Measurements from ENCODE around the gene HJURP. TPM values are rescaled to one million over a fixed set of nuclear protein-coding genes. Genes with fewer than 3 reads are reported as not detected.
A peak's percentile ranks its signal among the peaks of the same experiment; 100 is the strongest.
"Not testable (repeated sequence)": the region's sequence is repeated elsewhere in the genome, so short reads cannot be mapped to it uniquely, and the experiment has no call there.

HJURP gene
- total RNA-seq, 1 experiment from 2014 or later, result 109 TPM

DNA sequence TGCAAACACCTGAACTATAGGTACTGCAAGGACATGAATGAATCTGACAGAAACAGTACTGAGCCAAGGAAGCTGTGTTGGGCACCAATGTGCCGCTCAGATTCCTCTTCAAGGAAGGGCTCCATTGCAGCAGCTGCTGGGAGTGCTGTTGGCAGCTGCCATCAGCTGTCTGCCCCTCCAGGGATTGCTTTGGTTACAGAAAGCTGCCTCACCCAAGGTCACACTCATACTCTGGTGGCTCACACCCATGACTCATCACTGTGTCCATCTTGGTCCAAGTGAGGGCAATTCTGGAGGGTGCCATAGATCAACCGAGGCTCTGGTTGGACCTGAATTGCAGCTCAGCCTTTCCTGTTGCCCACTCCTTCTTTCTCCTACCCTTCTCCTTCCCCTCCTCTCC, 38.5 kb upstream of the HJURP start:
- Histone ChIP-seq H3K9me2 (ENCODE audit: insufficient read depth) (no peaks in the 10 kb centered on the region; the same call in none of the 2 replicates), H3K36me3 (ENCODE audit: low read depth) (no peaks in the 10 kb centered on the region), H3K27me3 (ENCODE audit: insufficient read depth, low read depth) (peaks cover 7% of the 10 kb centered on the region; the same call in 1 of the 2 replicates), H3K79me2 (ENCODE audit: low read depth) (no peaks in the 10 kb centered on the region), H3K4me3 (no peak overlapping the region), H3K4me1 (replicated peaks; ENCODE audit: insufficient read depth) (no peaks in the 10 kb centered on the region), H3K9me3 (ENCODE audit: insufficient read depth, low read depth) (no peaks in the 10 kb centered on the region), H2AFZ (no peak overlapping the region), H3K27ac (no peak overlapping the region), H3K4me2 (no peak overlapping the region), H4K20me1 (ENCODE audit: insufficient read depth) (no peaks in the 10 kb centered on the region), H3F3A (ENCODE audit: insufficient read depth, low read depth) (no peaks in the 10 kb centered on the region)
- peak in 1 of 2 experiments; percentile 27 for DNase-seq
- intact Hi-C loops (cut with micrococcal nuclease; ENCODE audit: unreplicated experiment), result no loop called here
- ChIA-PET CTCF (no interaction called here), POLR2A (ENCODE audit: unreplicated experiment) (interaction anchor here (0.6 to 0.7 kb wide), 2 partner anchors 1076 to 1497 kb away, joined by 3 read pairs; no protein-coding TSS in a partner anchor)
- no peak for TF ChIP-seq EZH2 (IDR thresholded peaks at IDR 0.05; ENCODE audit: low read depth)
- TF ChIP-seq, protein P1, sequence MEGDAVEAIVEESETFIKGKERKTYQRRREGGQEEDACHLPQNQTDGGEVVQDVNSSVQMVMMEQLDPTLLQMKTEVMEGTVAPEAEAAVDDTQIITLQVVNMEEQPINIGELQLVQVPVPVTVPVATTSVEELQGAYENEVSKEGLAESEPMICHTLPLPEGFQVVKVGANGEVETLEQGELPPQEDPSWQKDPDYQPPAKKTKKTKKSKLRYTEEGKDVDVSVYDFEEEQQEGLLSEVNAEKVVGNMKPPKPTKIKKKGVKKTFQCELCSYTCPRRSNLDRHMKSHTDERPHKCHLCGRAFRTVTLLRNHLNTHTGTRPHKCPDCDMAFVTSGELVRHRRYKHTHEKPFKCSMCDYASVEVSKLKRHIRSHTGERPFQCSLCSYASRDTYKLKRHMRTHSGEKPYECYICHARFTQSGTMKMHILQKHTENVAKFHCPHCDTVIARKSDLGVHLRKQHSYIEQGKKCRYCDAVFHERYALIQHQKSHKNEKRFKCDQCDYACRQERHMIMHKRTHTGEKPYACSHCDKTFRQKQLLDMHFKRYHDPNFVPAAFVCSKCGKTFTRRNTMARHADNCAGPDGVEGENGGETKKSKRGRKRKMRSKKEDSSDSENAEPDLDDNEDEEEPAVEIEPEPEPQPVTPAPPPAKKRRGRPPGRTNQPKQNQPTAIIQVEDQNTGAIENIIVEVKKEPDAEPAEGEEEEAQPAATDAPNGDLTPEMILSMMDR (conservative IDR thresholded peaks at IDR 0.05), result no peak
- BruUV-seq (replicated peaks), result no TSS peak

DNA sequence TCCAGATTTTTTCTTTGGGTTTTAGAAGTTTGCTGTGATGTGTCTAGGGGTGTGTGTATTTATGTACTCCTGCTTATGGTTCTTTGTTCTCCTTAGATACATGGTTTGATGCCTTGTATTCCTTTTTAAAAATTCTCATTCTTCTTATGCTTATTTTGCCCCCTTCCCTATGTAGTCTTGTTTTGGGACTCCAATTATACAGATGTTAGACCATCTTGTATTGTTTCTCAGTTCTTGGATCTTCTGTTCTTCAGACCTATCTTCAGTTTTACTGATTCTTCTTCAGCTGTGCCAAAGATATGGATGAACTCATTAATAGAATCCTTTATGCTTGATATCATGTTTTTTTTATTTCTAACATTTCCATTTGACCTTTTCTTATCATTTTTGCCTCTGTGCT, 28.0 kb upstream of the HJURP start:
- Histone ChIP-seq H3K36me3 (ENCODE audit: low read depth) (no peaks in the 10 kb centered on the region), H2AFZ (no peak overlapping the region), H3K27ac (no peak overlapping the region), H3K4me3 (no peak overlapping the region), H3F3A (ENCODE audit: insufficient read depth, low read depth) (no peaks in the 10 kb centered on the region), H3K9me3 (ENCODE audit: insufficient read depth, low read depth) (peaks cover 13% of the 10 kb centered on the region; the same call in 1 of the 2 replicates), H3K9me2 (ENCODE audit: insufficient read depth) (no peaks in the 10 kb centered on the region), H3K4me1 (replicated peaks; ENCODE audit: insufficient read depth) (no peaks in the 10 kb centered on the region), H3K27me3 (ENCODE audit: insufficient read depth, low read depth) (peaks cover 15% of the 10 kb centered on the region; the same call in 1 of the 2 replicates), H3K79me2 (ENCODE audit: low read depth) (no peaks in the 10 kb centered on the region), H4K20me1 (ENCODE audit: insufficient read depth) (no peaks in the 10 kb centered on the region), H3K4me2 (no peak overlapping the region)
- intact Hi-C loops (cut with micrococcal nuclease; ENCODE audit: unreplicated experiment), result no loop called here
- POLR2A ChIA-PET (ENCODE audit: unreplicated experiment), result no interaction called here
- DNase-seq, result no peak
- TF ChIP-seq EZH2 (IDR thresholded peaks at IDR 0.05; ENCODE audit: low read depth), result no peak
- TF ChIP-seq, protein P1 (conservative IDR thresholded peaks at IDR 0.05), result no peak
- CTCF ChIA-PET, result no interaction called here
- BruUV-seq (replicated peaks), result no TSS peak

DNA sequence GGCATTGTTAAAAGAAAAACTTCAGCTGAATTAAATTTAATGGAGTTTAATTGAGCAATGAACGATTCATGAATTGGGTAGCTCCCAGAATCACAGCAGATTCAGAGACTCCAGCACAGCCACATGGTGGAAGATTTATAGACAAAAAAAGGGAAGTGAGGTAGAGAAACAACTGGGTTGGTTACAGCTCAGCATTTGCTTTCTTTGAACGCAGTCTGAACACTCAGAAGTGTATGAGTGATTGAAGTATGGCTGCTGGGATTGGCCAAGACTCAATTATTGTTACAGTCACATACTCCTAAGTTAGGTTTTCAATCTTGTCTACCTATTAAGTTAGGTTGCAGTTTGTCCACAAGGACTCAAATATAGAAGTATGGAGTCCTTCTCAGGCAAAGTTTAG, 17.8 kb upstream of the HJURP start:
- H3K36me3 ChIP-seq (ENCODE audit: low read depth); H3F3A ChIP-seq (ENCODE audit: insufficient read depth, low read depth); BruUV-seq (replicated peaks); H3K27ac ChIP-seq; H2AFZ ChIP-seq; H3K4me1 ChIP-seq (replicated peaks; ENCODE audit: insufficient read depth); H3K4me2 ChIP-seq; H3K4me3 ChIP-seq; H4K20me1 ChIP-seq (ENCODE audit: insufficient read depth); H3K27me3 ChIP-seq (ENCODE audit: insufficient read depth, low read depth); CTCF ChIA-PET; DNase-seq; H3K9me3 ChIP-seq (ENCODE audit: insufficient read depth, low read depth); H3K9me2 ChIP-seq (ENCODE audit: insufficient read depth); H3K79me2 ChIP-seq (ENCODE audit: low read depth); intact Hi-C loops (cut with micrococcal nuclease; ENCODE audit: unreplicated experiment): not testable (repeated sequence)
- POLR2A ChIA-PET (ENCODE audit: unreplicated experiment), result interaction anchor here (0.7 kb wide), 1 partner anchor 22 kb away, joined by 3 read pairs; no protein-coding TSS in a partner anchor

DNA sequence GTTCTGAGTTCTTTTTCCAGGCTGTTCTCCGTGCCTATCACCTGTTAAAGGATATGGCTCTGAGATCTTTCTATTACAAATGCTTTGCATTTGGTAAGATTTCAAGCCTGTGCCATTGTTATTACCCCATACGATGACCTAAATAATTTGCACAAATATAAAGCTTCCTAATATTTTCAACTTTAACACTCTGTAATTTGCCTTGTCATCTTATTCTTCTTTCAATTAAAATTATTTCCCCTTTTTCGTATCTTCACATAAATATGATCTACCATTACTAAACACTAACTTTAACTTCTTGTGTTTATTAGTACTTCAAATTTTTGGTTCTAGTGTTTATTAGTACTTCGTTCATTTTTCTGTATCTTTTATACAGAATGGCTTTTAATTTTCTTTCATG, 17.1 kb upstream of the HJURP start:
- H3K9me3 ChIP-seq (ENCODE audit: insufficient read depth, low read depth), result no peaks in the 10 kb centered on the region
- H3K36me3 ChIP-seq (ENCODE audit: low read depth), result peaks cover 10% of the 10 kb centered on the region
- H3K4me3 ChIP-seq, result no peak overlapping the region
- no peaks in the 10 kb centered on the region for H4K20me1 ChIP-seq (ENCODE audit: insufficient read depth)
- no peak overlapping the region for H3K4me2 ChIP-seq
- no peak overlapping the region for H2AFZ ChIP-seq
- intact Hi-C loops (cut with micrococcal nuclease; ENCODE audit: unreplicated experiment), result no loop called here
- peaks cover 15% of the 10 kb centered on the region for H3K79me2 ChIP-seq (ENCODE audit: low read depth)
- ChIA-PET CTCF (no interaction called here), POLR2A (ENCODE audit: unreplicated experiment) (interaction anchor here (0.7 kb wide), 1 partner anchor 23 kb away, joined by 3 read pairs; no protein-coding TSS in a partner anchor)
- peaks cover 8% of the 10 kb centered on the region; the same call in 1 of the 2 replicates for H3K27me3 ChIP-seq (ENCODE audit: insufficient read depth, low read depth)
- TF ChIP-seq EZH2 (IDR thresholded peaks at IDR 0.05; ENCODE audit: low read depth), result no peak
- TF ChIP-seq, protein P1 (conservative IDR thresholded peaks at IDR 0.05), result no peak
- H3K9me2 ChIP-seq (ENCODE audit: insufficient read depth), result no peaks in the 10 kb centered on the region
- peaks cover 11% of the 10 kb centered on the region for H3K4me1 ChIP-seq (replicated peaks; ENCODE audit: insufficient read depth)
- no peak overlapping the region for H3K27ac ChIP-seq
- no peak for DNase-seq
- H3F3A ChIP-seq (ENCODE audit: insufficient read depth, low read depth), result no peaks in the 10 kb centered on the region
- no TSS peak for BruUV-seq (replicated peaks)

Data from PC-9 (cell line).